K562 (cell line): ENCODE data around the gene SPHK2. TPM values are rescaled to one million over a fixed set of nuclear protein-coding genes. Genes with fewer than 3 reads are reported as not detected.
A peak's percentile ranks its signal among the peaks of the same experiment; 100 is the strongest.

Experiments
- BRD9 ChIP-seq: fragments of 450-650 bp; IDR thresholded peaks from 2 replicates; pipeline ENCODE4 v1.6.1; 2018; ENCODE audit warnings: low read depth; ENCODE audit not compliant: partially characterized antibody
- CBFA2T2 ChIP-seq: fragments of 450-650 bp; conservative IDR thresholded peaks from 2 replicates; pipeline ENCODE4 v1.6.1; 2017; ENCODE audit warnings: mild to moderate bottlenecking
- CC2D1A ChIP-seq: fragments of 450-650 bp; IDR thresholded peaks from 2 replicates; pipeline ENCODE4 v1.6.1; 2017; ENCODE audit warnings: mild to moderate bottlenecking
- CHD4 ChIP-seq: fragments of 200-600 bp; sonication (generic); IDR thresholded peaks from 3 replicates; pipeline ENCODE4 v1.6.1; 2012; ENCODE audit warnings: low read depth, mild to moderate bottlenecking, mixed read lengths, low read length, inconsistent platforms; ENCODE audit not compliant: insufficient read depth, insufficient replicate concordance, poor library complexity, severe bottlenecking
- DIDO1 ChIP-seq: fragments of 450-650 bp; IDR thresholded peaks from 2 replicates; pipeline ENCODE4 v1.6.1; 2016; ENCODE audit warnings: low read depth, missing biosample characterization, missing genetic modification characterization
- DPF2 ChIP-seq: fragments of 450-650 bp; IDR thresholded peaks from 2 replicates; pipeline ENCODE4 v1.6.1; 2016
- FOXK2 ChIP-seq, 2 experiments: fragments of 450-650 bp; IDR thresholded peaks in 1 of 2; conservative IDR thresholded peaks in 1 of 2; 2 replicates each; pipeline ENCODE4 v1.6.1; 2016; ENCODE audit warnings: low read depth in 2 of 2, mild to moderate bottlenecking in 1 of 2
- JUND ChIP-seq, 2 experiments: IDR thresholded peaks; 2 replicates in 1 of 2; 3 replicates in 1 of 2; pipeline ENCODE4 v1.6.1; 2011; ENCODE audit warnings: borderline replicate concordance in 2 of 2, low read depth in 2 of 2, low read length in 2 of 2, improper control_type of control experiment in 1 of 2, missing biosample characterization in 1 of 2, missing genetic modification characterization in 1 of 2, missing genetic modification reagents in 1 of 2
- KAT2B ChIP-seq: IDR thresholded peaks from one replicate; pipeline ENCODE4 v1.6.1; 2012; ENCODE audit warnings: low read depth, mild to moderate bottlenecking, control low read depth, inconsistent platforms, low read length, moderate library complexity
- MXI1 ChIP-seq: IDR thresholded peaks from 2 replicates; pipeline ENCODE4 v1.6.1; 2011; ENCODE audit warnings: low read depth, mild to moderate bottlenecking, improper control_type of control experiment, low read length
- MYC ChIP-seq, 2 experiments: fragments of 250-450 bp in 1 of 2; sonication (Bioruptor Pico) in 1 of 2; IDR thresholded peaks; 2 replicates each; pipeline versions ENCODE4 v1.5.1 to v1.6.1; 2012 to 2021; ENCODE audit warnings: low read depth in 2 of 2, borderline replicate concordance in 1 of 2, improper control_type of control experiment in 1 of 2, low read length in 1 of 2, mild to moderate bottlenecking in 1 of 2, moderate library complexity in 1 of 2
- RB1 ChIP-seq: fragments of 450-650 bp; IDR thresholded peaks from 2 replicates; pipeline ENCODE4 v1.6.1; 2017; ENCODE audit warnings: low read depth, mild to moderate bottlenecking
- SMARCA4 ChIP-seq: fragments of 450-650 bp; IDR thresholded peaks from 2 replicates; pipeline ENCODE4 v1.6.1; 2016
- TFAM ChIP-seq: fragments of 250-450 bp; sonication (Bioruptor Pico); conservative IDR thresholded peaks from 2 replicates; pipeline ENCODE4 v1.5.0; 2021; ENCODE audit warnings: mild to moderate bottlenecking, moderate library complexity
- TRIM24 ChIP-seq, 2 experiments: fragments of 450-650 bp; IDR thresholded peaks; 2 replicates each; pipeline ENCODE4 v1.6.1; 2016
- ZNF408 ChIP-seq: fragments of 250-450 bp; sonication (Bioruptor Pico); IDR thresholded peaks from 2 replicates; pipeline ENCODE4 v1.4.0; 2020; ENCODE audit warnings: low read depth, mild to moderate bottlenecking, moderate library complexity
- ZNF79 ChIP-seq: fragments of 250-450 bp; sonication (Bioruptor Pico); IDR thresholded peaks from 2 replicates; pipeline ENCODE4 v1.4.0; 2020; ENCODE audit warnings: low read depth, mild to moderate bottlenecking, moderate library complexity
- polyA plus RNA-seq, 8 experiments: library from polyadenylated mRNA; depleted of rRNA in 4 of 8; stranded (reverse) in 5 of 8; unstranded in 3 of 8; fragments of >200 nt; fragmentation: Nextera tagmentation in 2 of 8; fragmentation: Illumina TruSeq in 1 of 8; extraction: Ambion mirVana in 2 of 8; extraction: Trizol in 1 of 8; gene quantifications; 2 replicates each; pipeline versions ENCODE4 v1.2.1 to v1.2.3, GENCODE V29; 2011 to 2014; ENCODE audit warnings: inconsistent platforms in 1 of 8, missing spikeins in 1 of 8
- total RNA-seq, 7 experiments: library from RNA; depleted of rRNA in 6 of 7; stranded (reverse); fragments of >200 nt in 6 of 7; fragmentation: Illumina TruSeq in 2 of 7; extraction: Trizol in 2 of 7; gene quantifications; 2 replicates each; pipeline versions ENCODE4 v1.2.1 to v1.2.3, GENCODE V29; 2011 to 2021; ENCODE audit warnings: low replicate concordance in 1 of 7
- TF ChIP-seq, protein P1 (sequence below): fragments of 450-650 bp; IDR thresholded peaks from 2 replicates; pipeline ENCODE4 v1.6.1; 2018; ENCODE audit not compliant: partially characterized antibody
- TF ChIP-seq, protein P2 (sequence below): IDR thresholded peaks from 2 replicates; pipeline ENCODE4 v1.6.1; 2016; ENCODE audit warnings: missing genetic modification characterization, missing compliant biosample characterization
- TF ChIP-seq, protein P3 (sequence below): fragments of 450-650 bp; IDR thresholded peaks from 2 replicates; pipeline ENCODE4 v1.6.1; 2017; ENCODE audit warnings: antibody characterized with exemption

SPHK2 gene
- total and polyA plus RNA-seq, 9 of the 15 experiments (the other 6 are each of a cell fraction or from before 2014, with no cell fraction given): 0.10 to 15.2 (median 2.9) TPM

DNA sequence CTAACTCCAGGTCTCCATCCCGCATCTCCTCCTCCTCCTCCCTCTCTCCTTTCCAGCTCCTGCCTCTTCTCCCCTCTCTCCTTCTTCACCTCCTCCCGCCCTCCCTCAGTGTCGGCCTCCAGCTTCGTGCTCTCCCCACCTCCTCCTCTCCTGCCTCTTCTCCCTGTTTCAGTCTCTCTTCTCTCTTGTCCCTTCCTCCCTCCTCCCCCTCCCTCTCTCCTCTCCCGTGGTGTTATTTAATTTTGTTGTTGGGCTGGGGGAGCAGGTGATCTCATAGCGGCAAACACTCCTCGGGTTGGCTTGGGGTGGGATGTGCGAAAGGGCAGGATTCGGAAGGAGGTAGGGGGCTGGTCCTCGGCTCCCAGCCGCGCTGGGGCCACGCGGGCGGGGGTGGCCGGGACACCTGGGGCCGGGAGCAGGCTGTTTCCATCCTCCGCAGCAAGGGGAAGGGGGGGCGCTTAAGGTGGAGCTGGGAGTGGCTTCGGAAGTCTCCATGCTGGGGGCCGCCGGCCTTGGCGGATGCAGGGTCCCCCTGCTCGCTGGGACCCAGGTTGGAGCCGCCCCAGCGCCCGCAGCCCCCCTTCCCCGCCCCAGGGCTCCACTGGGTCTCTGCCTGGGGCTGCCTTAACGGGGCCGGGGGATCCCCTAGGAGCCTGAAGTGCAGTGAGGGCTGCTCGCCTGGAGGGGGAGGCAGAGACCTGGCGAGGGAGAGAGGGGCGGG, 26.9 kb downstream of the SPHK2 start, which contains the start of gene CA11 (continued):
- peak; percentile 28 for TF ChIP-seq CHD4
- peak; percentile 66 for TF ChIP-seq BRD9
- peak; percentile 82; the same call in 1 of the 2 replicates for TF ChIP-seq RB1
- TF ChIP-seq, protein P1, sequence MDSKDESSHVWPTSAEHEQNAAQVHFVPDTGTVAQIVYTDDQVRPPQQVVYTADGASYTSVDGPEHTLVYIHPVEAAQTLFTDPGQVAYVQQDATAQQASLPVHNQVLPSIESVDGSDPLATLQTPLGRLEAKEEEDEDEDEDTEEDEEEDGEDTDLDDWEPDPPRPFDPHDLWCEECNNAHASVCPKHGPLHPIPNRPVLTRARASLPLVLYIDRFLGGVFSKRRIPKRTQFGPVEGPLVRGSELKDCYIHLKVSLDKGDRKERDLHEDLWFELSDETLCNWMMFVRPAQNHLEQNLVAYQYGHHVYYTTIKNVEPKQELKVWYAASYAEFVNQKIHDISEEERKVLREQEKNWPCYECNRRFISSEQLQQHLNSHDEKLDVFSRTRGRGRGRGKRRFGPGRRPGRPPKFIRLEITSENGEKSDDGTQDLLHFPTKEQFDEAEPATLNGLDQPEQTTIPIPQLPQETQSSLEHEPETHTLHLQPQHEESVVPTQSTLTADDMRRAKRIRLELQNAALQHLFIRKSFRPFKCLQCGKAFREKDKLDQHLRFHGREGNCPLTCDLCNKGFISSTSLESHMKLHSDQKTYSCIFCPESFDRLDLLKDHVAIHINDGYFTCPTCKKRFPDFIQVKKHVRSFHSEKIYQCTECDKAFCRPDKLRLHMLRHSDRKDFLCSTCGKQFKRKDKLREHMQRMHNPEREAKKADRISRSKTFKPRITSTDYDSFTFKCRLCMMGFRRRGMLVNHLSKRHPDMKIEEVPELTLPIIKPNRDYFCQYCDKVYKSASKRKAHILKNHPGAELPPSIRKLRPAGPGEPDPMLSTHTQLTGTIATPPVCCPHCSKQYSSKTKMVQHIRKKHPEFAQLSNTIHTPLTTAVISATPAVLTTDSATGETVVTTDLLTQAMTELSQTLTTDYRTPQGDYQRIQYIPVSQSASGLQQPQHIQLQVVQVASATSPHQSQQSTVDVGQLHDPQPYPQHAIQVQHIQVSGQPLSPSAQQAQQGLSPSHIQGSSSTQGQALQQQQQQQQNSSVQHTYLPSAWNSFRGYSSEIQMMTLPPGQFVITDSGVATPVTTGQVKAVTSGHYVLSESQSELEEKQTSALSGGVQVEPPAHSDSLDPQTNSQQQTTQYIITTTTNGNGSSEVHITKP: peak; percentile 82
- TF ChIP-seq CC2D1A: peak; percentile 62
- TF ChIP-seq DPF2: peak; percentile 66; the same call in 1 of the 2 replicates
- peak; percentile 43; the same call in 1 of the 2 replicates for TF ChIP-seq MYC (IDR thresholded peaks at IDR 0.05; ENCODE audit: low read depth, low read length)
- peak; percentile 67; the same call in 1 of the 2 replicates for TF ChIP-seq MYC (CRISPR knock-in tag; IDR thresholded peaks at IDR 0.05; ENCODE audit: borderline replicate concordance, low read depth)
- TF ChIP-seq MXI1: no peak
- no peak for TF ChIP-seq ZNF79
- TF ChIP-seq CBFA2T2: 0 out of 2 replicates have a peak, but pooled peaks have one; percentile 2
- TF ChIP-seq ZNF408: no peak
- no peak for TF ChIP-seq KAT2B
- peak; percentile 67; the same call in 1 of the 2 replicates for TF ChIP-seq DIDO1
- 0 out of 2 replicates have a peak, but pooled peaks have one; percentile 48 for TF ChIP-seq SMARCA4
- TF ChIP-seq TFAM (CRISPR knock-in tag): no peak
- TF ChIP-seq, protein P2, sequence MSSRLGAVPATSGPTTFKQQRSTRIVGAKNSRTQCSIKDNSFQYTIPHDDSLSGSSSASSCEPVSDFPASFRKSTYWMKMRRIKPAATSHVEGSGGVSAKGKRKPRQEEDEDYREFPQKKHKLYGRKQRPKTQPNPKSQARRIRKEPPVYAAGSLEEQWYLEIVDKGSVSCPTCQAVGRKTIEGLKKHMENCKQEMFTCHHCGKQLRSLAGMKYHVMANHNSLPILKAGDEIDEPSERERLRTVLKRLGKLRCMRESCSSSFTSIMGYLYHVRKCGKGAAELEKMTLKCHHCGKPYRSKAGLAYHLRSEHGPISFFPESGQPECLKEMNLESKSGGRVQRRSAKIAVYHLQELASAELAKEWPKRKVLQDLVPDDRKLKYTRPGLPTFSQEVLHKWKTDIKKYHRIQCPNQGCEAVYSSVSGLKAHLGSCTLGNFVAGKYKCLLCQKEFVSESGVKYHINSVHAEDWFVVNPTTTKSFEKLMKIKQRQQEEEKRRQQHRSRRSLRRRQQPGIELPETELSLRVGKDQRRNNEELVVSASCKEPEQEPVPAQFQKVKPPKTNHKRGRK (tag): peak; percentile 88
- TF ChIP-seq TRIM24 (IDR thresholded peaks at IDR 0.05): peak in 1 of 2 experiments; percentile 18; a peak in 2 of 4 replicates
- TF ChIP-seq FOXK2 (conservative IDR thresholded peaks at IDR 0.05 in 1 of 2, IDR thresholded peaks at IDR 0.05 in 1 of 2; ENCODE audit: low read depth in 2 of 2): peak; percentile 45 to 59; a peak in 3 of 4 replicates
- TF ChIP-seq, protein P3, sequence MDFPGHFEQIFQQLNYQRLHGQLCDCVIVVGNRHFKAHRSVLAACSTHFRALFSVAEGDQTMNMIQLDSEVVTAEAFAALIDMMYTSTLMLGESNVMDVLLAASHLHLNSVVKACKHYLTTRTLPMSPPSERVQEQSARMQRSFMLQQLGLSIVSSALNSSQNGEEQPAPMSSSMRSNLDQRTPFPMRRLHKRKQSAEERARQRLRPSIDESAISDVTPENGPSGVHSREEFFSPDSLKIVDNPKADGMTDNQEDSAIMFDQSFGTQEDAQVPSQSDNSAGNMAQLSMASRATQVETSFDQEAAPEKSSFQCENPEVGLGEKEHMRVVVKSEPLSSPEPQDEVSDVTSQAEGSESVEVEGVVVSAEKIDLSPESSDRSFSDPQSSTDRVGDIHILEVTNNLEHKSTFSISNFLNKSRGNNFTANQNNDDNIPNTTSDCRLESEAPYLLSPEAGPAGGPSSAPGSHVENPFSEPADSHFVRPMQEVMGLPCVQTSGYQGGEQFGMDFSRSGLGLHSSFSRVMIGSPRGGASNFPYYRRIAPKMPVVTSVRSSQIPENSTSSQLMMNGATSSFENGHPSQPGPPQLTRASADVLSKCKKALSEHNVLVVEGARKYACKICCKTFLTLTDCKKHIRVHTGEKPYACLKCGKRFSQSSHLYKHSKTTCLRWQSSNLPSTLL: 0 out of 2 replicates have a peak, but pooled peaks have one; percentile 72
- TF ChIP-seq JUND (IDR thresholded peaks at IDR 0.05; ENCODE audit: borderline replicate concordance, low read depth, low read length): 0 out of 2 replicates have a peak, but pooled peaks have one; percentile 15
- TF ChIP-seq JUND (tag; IDR thresholded peaks at IDR 0.05; ENCODE audit: borderline replicate concordance, low read depth, low read length): no peak; the same call in 2 of the 3 replicates
